Stimulated activated memory B cell treated with anti-CD40 and anti-IgM and Interleukin-4, amounts not matched to agents 10 μg/mL and 1 μg/mL and 100 μg/mL, for 72 hours (primary cell): Measurements from ENCODE around the gene CRB2.

ENCODE experiments used
- ATAC-seq: fragments of 150-1000 bp; cut with Tn5 transposase; 2 replicates; pipeline ENCODE4 v1.10.0; 2021
- H3K27ac Mint-ChIP-seq: one replicate; pipeline ENCODE4 v1.8.0; 2022; ENCODE audit warnings: mild to moderate bottlenecking, mixed read lengths
- H3K27me3 Mint-ChIP-seq: one replicate; pipeline ENCODE4 v1.8.0; 2022; ENCODE audit warnings: mixed read lengths
- H3K36me3 Mint-ChIP-seq: one replicate; pipeline ENCODE4 v1.8.0; 2022; ENCODE audit warnings: mixed read lengths
- H3K4me1 Mint-ChIP-seq: one replicate; pipeline ENCODE4 v1.8.0; 2022; ENCODE audit warnings: mixed read lengths
- H3K4me3 Mint-ChIP-seq: one replicate; pipeline ENCODE4 v1.8.0; 2022; ENCODE audit warnings: mild to moderate bottlenecking, moderate library complexity, mixed read lengths
- H3K9me3 Mint-ChIP-seq: one replicate; pipeline ENCODE4 v1.8.0; 2022; ENCODE audit warnings: mixed read lengths

The CRB2 gene

GRCh38 chr9:123349691-123350480 is 6.1 kb upstream of the CRB2 start:
- H3K27me3 Mint-ChIP-seq: peaks cover 12% of the 10 kb centered on the region
- peak overlapping the region; percentile 48 for H3K27ac Mint-ChIP-seq
- ATAC-seq: peak; percentile 84
- peaks cover 20% of the 10 kb centered on the region for H3K4me1 Mint-ChIP-seq
- H3K4me3 Mint-ChIP-seq: peak overlapping the region; percentile 4
- peaks cover 34% of the 10 kb centered on the region for H3K36me3 Mint-ChIP-seq
- no peaks in the 10 kb centered on the region for H3K9me3 Mint-ChIP-seq

DNA sequence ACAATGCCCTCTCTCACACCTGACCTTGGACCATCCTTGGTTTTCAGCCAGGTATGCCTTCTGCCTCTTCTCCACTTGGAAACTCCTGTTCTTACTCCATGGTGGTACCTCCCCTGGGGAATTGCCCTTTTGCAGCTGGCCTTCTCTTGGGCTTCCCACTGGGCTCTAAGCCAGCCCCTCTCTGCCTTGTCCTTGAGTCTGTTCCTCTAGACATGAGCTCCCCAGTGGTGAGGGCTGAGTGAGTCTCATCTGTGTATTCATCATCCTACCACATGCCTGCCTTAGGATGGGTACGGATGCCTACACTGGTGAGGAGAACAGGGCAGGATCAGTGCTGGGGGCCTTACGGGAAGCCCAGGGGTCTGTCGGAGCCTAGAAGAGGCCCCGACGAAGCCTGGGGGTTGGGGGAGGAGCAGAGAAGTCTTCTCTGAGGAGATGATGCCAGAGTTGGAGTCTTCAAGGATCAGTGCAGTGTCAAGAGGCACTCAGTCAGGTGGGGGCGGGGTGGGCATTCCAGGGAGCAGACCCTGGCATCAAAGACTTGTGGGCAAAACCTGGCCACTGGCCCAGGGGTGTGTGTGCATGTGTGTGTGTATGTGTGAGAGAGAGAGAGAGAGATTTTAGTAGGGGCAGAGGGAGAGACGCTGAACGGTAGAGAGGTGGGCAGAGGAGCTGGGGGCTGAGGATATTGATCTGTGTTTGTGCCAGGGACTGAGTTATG is 5.2 kb upstream of the CRB2 start:
- H3K9me3 Mint-ChIP-seq: no peaks in the 10 kb centered on the region
- peaks cover 24% of the 10 kb centered on the region for H3K4me1 Mint-ChIP-seq
- H3K27ac Mint-ChIP-seq: peak overlapping the region; percentile 48
- H3K36me3 Mint-ChIP-seq: peaks cover 40% of the 10 kb centered on the region
- no peak for ATAC-seq
- H3K27me3 Mint-ChIP-seq: peaks cover 19% of the 10 kb centered on the region
- H3K4me3 Mint-ChIP-seq: no peak overlapping the region

DNA sequence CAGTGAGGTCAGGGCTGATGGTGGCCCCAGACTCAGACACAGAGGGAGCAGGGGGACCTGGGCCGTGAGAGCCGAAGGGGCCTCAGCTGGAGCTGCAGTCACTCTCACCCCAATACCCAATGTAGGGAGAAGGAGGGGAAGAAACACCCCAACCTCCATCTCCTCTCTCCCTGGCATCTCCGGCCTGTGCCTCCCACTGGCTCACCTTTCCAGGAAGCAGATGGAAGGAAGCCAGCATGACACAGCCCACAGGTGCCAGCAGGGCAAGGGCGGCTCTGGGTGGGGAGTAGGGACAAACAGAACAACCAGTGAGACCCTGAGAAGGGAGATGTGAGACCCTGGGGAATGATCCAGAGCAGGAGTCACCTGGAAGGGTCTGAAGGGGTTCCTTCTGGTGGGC is 3.0 kb upstream of the CRB2 start:
- H3K36me3 Mint-ChIP-seq: peaks cover 45% of the 10 kb centered on the region
- no peak for ATAC-seq
- no peak overlapping the region for H3K27ac Mint-ChIP-seq
- H3K27me3 Mint-ChIP-seq: peaks cover 19% of the 10 kb centered on the region
- no peak overlapping the region for H3K4me3 Mint-ChIP-seq
- peaks cover 24% of the 10 kb centered on the region for H3K4me1 Mint-ChIP-seq
- H3K9me3 Mint-ChIP-seq: no peaks in the 10 kb centered on the region

DNA sequence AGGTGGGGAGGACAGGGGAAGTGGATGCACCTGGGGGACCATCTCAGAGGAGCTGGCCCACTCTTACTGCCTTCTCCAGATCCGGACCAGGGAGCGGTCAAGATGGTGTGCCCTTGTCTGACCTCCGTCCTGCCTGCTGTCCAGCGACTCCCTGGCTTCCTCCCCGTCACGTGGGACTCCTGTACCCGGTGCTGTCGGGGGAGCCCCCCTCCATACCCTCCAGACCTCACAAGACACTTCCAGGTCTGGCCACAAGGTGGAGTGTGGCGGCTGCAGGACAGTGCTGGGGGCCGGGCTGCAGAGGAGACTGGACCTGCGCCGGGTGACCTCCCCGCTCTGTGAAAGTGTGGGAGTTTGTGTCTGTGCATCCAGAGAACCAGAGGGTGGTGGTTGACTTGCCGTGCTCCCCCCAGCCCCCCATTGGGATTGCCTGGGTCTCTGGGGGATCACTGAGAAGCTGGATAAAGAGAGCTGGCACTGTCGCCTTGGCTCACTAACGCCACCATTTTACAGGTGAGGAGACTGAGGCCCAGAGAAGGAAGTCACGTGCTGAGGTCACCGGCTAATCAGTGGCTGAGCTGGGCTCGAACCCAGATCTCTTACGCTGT is 1.9 kb upstream of the CRB2 start:
- peak; percentile 75 for ATAC-seq
- H3K36me3 Mint-ChIP-seq: peaks cover 45% of the 10 kb centered on the region
- H3K4me3 Mint-ChIP-seq: no peak overlapping the region
- H3K27me3 Mint-ChIP-seq: peaks cover 19% of the 10 kb centered on the region
- no peaks in the 10 kb centered on the region for H3K9me3 Mint-ChIP-seq
- no peak overlapping the region for H3K27ac Mint-ChIP-seq
- H3K4me1 Mint-ChIP-seq: peaks cover 30% of the 10 kb centered on the region

- H3K27me3 Mint-ChIP-seq: peaks cover 19% of the 10 kb centered on the region
Observed at GRCh38 chr9:123354806-123355508, 1.0 kb upstream of the CRB2 start.

DNA sequence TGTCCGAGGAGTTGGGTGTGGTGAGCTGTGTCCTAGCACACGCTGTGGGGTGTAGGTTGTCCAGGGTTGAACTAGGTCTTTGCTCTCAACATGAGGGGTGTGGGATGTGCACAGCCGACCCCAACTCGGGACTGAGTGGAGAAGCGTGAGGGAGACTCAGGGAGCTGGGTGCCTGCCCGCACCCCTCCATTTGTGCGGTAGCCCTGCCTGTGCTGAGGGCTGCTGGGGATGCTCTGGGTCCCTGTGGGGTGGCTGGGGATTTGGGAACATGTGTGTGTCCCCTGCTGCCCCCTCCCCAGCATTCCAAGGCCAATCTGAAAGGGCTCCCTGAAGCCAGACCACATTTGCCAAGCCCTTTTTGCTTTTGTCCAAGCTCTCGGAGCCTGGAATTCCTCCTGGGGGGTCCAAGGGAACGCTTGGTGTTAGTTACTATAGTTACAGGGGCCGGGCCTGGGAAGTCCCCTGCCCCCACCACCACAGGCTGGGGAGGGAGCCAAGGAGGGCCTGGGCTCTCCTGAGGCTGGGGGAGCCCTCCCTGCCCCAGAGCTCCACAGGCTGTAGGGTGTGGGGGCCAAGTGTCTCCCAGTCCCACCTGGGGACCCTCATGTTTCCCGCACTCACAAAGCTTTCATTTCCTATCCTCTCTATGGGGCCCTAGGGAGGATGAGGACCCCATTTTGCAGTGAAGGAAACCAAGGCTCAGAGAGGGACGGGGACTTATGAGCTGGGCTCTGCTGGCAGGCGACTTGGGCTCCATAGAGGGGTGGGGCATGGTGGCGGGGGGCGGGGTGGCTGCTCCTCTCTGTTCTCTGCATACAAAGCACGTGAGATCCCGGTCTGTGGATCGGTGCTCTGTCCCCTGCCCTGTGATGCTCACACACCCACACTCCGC is 1.1 kb downstream of the CRB2 start:
- H3K4me3 Mint-ChIP-seq: no peak overlapping the region
- H3K9me3 Mint-ChIP-seq: no peaks in the 10 kb centered on the region
- peaks cover 29% of the 10 kb centered on the region for H3K4me1 Mint-ChIP-seq
- no peak overlapping the region for H3K27ac Mint-ChIP-seq
- H3K27me3 Mint-ChIP-seq: peaks cover 30% of the 10 kb centered on the region
- H3K36me3 Mint-ChIP-seq: peaks cover 39% of the 10 kb centered on the region
- ATAC-seq: no peak

More at GRCh38 chr9:123354806-123355508, 1.0 kb upstream of the CRB2 start:
- H3K36me3 Mint-ChIP-seq: peaks cover 52% of the 10 kb centered on the region
- no peak for ATAC-seq
- no peak overlapping the region for H3K4me3 Mint-ChIP-seq
- H3K27ac Mint-ChIP-seq: no peak overlapping the region
- H3K4me1 Mint-ChIP-seq: peaks cover 36% of the 10 kb centered on the region
- no peaks in the 10 kb centered on the region for H3K9me3 Mint-ChIP-seq

GRCh38 chr9:123357743-123358059 is 1.7 kb downstream of the CRB2 start:
- Mint-ChIP-seq H3K27ac (no peak overlapping the region), H3K27me3 (peaks cover 32% of the 10 kb centered on the region), H3K4me3 (no peak overlapping the region), H3K4me1 (peaks cover 29% of the 10 kb centered on the region), H3K36me3 (peaks cover 33% of the 10 kb centered on the region), H3K9me3 (no peaks in the 10 kb centered on the region)
- ATAC-seq: no peak

DNA sequence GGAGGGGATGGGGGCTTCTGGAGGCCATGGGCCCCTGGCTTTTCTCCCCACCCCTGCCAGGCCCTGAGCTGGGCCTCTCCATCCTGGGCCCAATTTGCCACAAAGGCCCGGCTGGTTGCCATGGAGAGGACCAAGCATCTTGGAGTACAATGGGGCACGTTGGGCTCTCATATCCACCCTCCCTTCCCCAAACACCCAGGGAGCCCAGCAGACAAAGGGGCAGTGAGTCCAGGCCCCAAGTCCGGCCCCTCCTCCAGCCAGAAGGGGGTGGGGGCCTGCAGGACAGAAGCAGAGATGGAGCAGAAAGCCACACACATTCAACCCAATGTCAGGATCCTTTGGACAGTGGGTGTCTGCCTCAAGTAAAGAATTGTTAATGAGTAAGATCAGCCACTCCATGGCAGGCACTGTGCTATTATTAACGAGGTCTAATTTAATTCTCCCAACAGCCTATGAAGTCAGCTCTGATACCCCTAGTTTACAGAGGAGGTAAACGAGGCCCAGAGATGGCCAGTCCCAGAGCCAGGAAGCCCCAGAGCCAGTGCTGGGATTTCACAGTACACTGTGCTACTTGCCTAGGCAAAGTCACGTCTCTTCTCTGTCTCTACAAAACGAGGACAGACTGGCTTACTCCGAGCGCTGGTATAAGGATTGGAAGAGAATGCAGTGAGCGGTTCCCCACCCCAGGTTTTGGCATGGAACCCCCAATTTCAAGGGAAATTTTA is 2.3 kb downstream of the CRB2 start:
- Mint-ChIP-seq H3K27me3 (peaks cover 33% of the 10 kb centered on the region), H3K4me1 (peaks cover 29% of the 10 kb centered on the region), H3K27ac (no peak overlapping the region), H3K9me3 (no peaks in the 10 kb centered on the region), H3K36me3 (peaks cover 31% of the 10 kb centered on the region), H3K4me3 (no peak overlapping the region)
- no peak for ATAC-seq

DNA sequence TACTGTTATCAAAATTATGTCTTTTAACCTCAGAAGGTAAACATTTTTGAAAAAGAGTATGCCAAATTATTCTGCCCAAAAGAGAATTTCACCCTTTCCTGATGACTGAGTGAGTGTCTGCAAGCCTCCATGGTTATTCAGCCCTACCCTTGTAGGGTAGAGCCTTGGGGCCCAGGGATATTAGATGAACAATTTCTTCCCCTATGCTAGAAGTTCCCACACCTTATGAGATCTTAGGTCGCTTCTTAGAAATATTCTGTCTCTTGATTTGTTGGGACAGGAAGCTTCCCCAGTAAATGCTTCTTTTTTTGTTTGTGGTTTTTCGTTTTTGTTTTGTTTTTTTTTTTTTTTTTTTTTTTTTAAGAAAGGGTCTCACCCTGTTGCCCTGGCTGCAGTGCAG is 3.1 kb downstream of the CRB2 start:
- Mint-ChIP-seq H3K36me3 (peaks cover 35% of the 10 kb centered on the region), H3K4me3 (no peak overlapping the region), H3K9me3 (no peaks in the 10 kb centered on the region), H3K27ac (peak overlapping the region; percentile 30), H3K27me3 (peaks cover 35% of the 10 kb centered on the region), H3K4me1 (peaks cover 24% of the 10 kb centered on the region)
- ATAC-seq: no peak

DNA sequence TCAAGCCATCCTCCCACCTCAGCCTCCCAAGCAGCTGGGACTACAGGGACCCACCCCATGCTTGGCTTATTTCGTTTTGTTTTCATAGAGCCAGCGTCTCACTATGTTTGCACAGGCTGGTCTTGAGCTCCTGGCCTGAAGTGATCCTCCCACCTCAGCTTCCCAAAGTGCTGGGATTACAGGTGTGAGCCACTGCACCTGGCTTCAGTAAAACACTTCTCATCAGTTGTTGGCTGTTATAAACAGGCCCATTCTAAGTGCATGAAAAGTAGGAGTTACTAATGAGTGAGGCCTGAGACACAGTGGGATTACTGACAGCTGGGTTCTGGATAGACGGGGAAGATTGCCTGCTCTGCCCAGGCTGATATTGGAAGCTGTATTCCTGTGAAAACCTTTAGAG is 3.5 kb downstream of the CRB2 start:
- Mint-ChIP-seq H3K27ac (peak overlapping the region; percentile 30), H3K4me1 (peaks cover 21% of the 10 kb centered on the region), H3K27me3 (peaks cover 31% of the 10 kb centered on the region), H3K36me3 (peaks cover 34% of the 10 kb centered on the region), H3K9me3 (no peaks in the 10 kb centered on the region), H3K4me3 (no peak overlapping the region)
- no peak for ATAC-seq

- peaks cover 15% of the 10 kb centered on the region for H3K4me1 Mint-ChIP-seq
- H3K36me3 Mint-ChIP-seq: peaks cover 32% of the 10 kb centered on the region
- no peak overlapping the region for H3K4me3 Mint-ChIP-seq
- H3K27me3 Mint-ChIP-seq: peaks cover 30% of the 10 kb centered on the region
- H3K9me3 Mint-ChIP-seq: no peaks in the 10 kb centered on the region
- H3K27ac Mint-ChIP-seq: no peak overlapping the region
- ATAC-seq: peak; percentile 52
Observed at GRCh38 chr9:123360161-123361085, 4.4 kb downstream of the CRB2 start.

- Mint-ChIP-seq H3K9me3 (no peaks in the 10 kb centered on the region), H3K27me3 (peaks cover 33% of the 10 kb centered on the region), H3K4me3 (no peak overlapping the region), H3K4me1 (peaks cover 15% of the 10 kb centered on the region), H3K27ac (no peak overlapping the region), H3K36me3 (peaks cover 34% of the 10 kb centered on the region)
- no peak for ATAC-seq
Observed at GRCh38 chr9:123361086-123361730, 5.2 kb downstream of the CRB2 start.
